Measurements from ENCODE around the gene ACO1.
A peak's percentile ranks its signal among the peaks of the same experiment; 100 is the strongest.

ACO1 gene

GRCh38 chr9:32340361-32340760, 44.1 kb upstream of the ACO1 start:
- no peaks in the 10 kb centered on the region for H3K36me3 ChIP-seq (ENCODE audit: insufficient read depth, low read length)
- H3K4me2 ChIP-seq (ENCODE audit: low read depth, low read length, poor library complexity, severe bottlenecking), result no peak overlapping the region
- no peaks in the 10 kb centered on the region for H3F3A ChIP-seq (ENCODE audit: low read depth)
- TF ChIP-seq EZH2phosphoT487 (IDR thresholded peaks at IDR 0.05; ENCODE audit: borderline replicate concordance), result no peak
- no peak for TF ChIP-seq CTCF (conservative IDR thresholded peaks at IDR 0.05; ENCODE audit: low read length)
- no peaks in the 10 kb centered on the region for H3K9me3 ChIP-seq (ENCODE audit: insufficient read depth, low read depth, low read length)
- no peaks in the 10 kb centered on the region for H3K9me2 ChIP-seq (replicated peaks; ENCODE audit: low read depth, low read length)
- peaks cover 16% of the 10 kb centered on the region for H3K4me1 ChIP-seq (ENCODE audit: insufficient read depth, low read length, poor library complexity, severe bottlenecking)
- no peak overlapping the region for H2AFZ ChIP-seq (ENCODE audit: low read length)
- no peak overlapping the region for H3K4me3 ChIP-seq (ENCODE audit: low read length, poor library complexity, severe bottlenecking)
- no peaks in the 10 kb centered on the region for H3K79me2 ChIP-seq (ENCODE audit: insufficient read depth, low read length)
- no peak overlapping the region for H3K9ac ChIP-seq (ENCODE audit: low read depth, low read length, poor library complexity, severe bottlenecking)
- no peaks in the 10 kb centered on the region for H3K27me3 ChIP-seq (ENCODE audit: insufficient read depth, low read length, poor library complexity, severe bottlenecking)
- no peaks in the 10 kb centered on the region for H4K20me1 ChIP-seq (ENCODE audit: insufficient read depth, low read length, poor library complexity, severe bottlenecking)

- no peak for TF ChIP-seq CTCF (conservative IDR thresholded peaks at IDR 0.05; ENCODE audit: low read length)
- Histone ChIP-seq H3K9me3 (ENCODE audit: insufficient read depth, low read depth, low read length) (no peaks in the 10 kb centered on the region), H3K27me3 (ENCODE audit: insufficient read depth, low read length, poor library complexity, severe bottlenecking) (no peaks in the 10 kb centered on the region), H3K79me2 (ENCODE audit: insufficient read depth, low read length) (no peaks in the 10 kb centered on the region), H3F3A (ENCODE audit: low read depth) (no peaks in the 10 kb centered on the region), H4K20me1 (ENCODE audit: insufficient read depth, low read length, poor library complexity, severe bottlenecking) (no peaks in the 10 kb centered on the region), H3K4me1 (ENCODE audit: insufficient read depth, low read length, poor library complexity, severe bottlenecking) (peaks cover 20% of the 10 kb centered on the region), H3K4me2 (ENCODE audit: low read depth, low read length, poor library complexity, severe bottlenecking) (peak overlapping the region; percentile 80), H3K9me2 (replicated peaks; ENCODE audit: low read depth, low read length) (no peaks in the 10 kb centered on the region), H3K36me3 (ENCODE audit: insufficient read depth, low read length) (no peaks in the 10 kb centered on the region), H3K9ac (ENCODE audit: low read depth, low read length, poor library complexity, severe bottlenecking) (peak overlapping the region; percentile 54), H2AFZ (ENCODE audit: low read length) (peak overlapping the region; percentile 84), H3K4me3 (ENCODE audit: low read length, poor library complexity, severe bottlenecking) (peak overlapping the region; percentile 66)
These were observed 39.8 kb upstream of the ACO1 start for GRCh38 chr9:32344551-32345182.

- Histone ChIP-seq H3K9ac (ENCODE audit: low read depth, low read length, poor library complexity, severe bottlenecking) (peak overlapping the region; percentile 54), H3K4me3 (ENCODE audit: low read length, poor library complexity, severe bottlenecking) (peak overlapping the region; percentile 66), H3K4me2 (ENCODE audit: low read depth, low read length, poor library complexity, severe bottlenecking) (peak overlapping the region; percentile 80), H2AFZ (ENCODE audit: low read length) (peak overlapping the region; percentile 84), H3K79me2 (ENCODE audit: insufficient read depth, low read length) (no peaks in the 10 kb centered on the region), H3K36me3 (ENCODE audit: insufficient read depth, low read length) (no peaks in the 10 kb centered on the region), H3F3A (ENCODE audit: low read depth) (no peaks in the 10 kb centered on the region), H4K20me1 (ENCODE audit: insufficient read depth, low read length, poor library complexity, severe bottlenecking) (no peaks in the 10 kb centered on the region), H3K9me2 (replicated peaks; ENCODE audit: low read depth, low read length) (no peaks in the 10 kb centered on the region), H3K27me3 (ENCODE audit: insufficient read depth, low read length, poor library complexity, severe bottlenecking) (no peaks in the 10 kb centered on the region), H3K9me3 (ENCODE audit: insufficient read depth, low read depth, low read length) (no peaks in the 10 kb centered on the region), H3K4me1 (ENCODE audit: insufficient read depth, low read length, poor library complexity, severe bottlenecking) (peaks cover 20% of the 10 kb centered on the region)
- TF ChIP-seq CTCF (conservative IDR thresholded peaks at IDR 0.05; ENCODE audit: low read length), result no peak
- TF ChIP-seq EZH2phosphoT487 (IDR thresholded peaks at IDR 0.05; ENCODE audit: borderline replicate concordance), result no peak
These were observed 39.2 kb upstream of the ACO1 start for GRCh38 chr9:32345243-32345642.

All from Loucy (cell line).